ENCODE measurements around the gene TRUB2. TPM values are rescaled to one million over a fixed set of nuclear protein-coding genes. Genes with fewer than 3 reads are reported as not detected.

TRUB2 gene
- total and polyA plus RNA-seq, 2 of the 13 experiments (the other 11 are each of a cell fraction or from before 2014, with no cell fraction given) = 22.3 to 41.2 TPM

DNA sequence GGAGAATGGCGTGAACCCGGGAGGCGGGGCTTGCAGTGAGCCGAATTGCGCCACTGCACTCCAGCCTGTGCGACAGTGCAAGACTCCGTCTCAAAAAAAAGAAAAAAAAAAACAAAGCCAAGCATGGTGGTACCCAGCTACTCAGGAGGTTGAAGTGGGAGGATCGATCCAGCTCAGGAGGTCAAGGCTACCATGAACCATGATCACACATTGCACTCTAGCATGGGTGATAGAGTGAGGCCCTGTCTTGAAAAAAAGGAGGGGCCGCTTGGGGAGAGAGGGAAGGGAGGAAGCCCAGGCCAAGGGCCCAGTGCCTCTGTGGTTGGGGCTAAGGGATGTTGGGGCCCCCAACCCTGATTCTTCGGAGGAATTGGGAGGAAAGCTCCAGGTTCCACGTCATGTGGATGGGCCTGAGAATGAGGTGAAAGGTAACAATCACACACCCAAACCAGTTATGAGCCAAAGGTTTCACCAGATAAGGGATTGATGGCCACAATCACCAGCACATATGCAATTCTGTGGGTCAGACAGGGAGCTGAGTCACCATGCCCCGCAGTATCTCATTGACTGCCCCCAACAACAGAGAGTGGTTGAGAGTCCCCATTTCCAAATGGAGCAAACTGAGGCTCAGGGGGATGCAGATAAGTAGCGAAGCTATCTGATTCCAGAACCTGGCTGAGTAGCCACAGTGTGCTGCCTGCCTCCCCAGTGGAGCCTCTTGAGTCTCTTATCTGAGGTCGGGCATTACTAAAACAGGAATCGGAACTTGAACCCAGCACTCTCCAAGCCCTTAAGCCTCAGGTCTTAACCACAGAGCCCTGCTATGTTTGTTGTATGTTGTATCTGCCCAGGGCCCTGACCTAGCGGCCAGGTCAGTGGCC, 25.7 kb downstream of the TRUB2 start (continued):
- TF ChIP-seq, protein P1, sequence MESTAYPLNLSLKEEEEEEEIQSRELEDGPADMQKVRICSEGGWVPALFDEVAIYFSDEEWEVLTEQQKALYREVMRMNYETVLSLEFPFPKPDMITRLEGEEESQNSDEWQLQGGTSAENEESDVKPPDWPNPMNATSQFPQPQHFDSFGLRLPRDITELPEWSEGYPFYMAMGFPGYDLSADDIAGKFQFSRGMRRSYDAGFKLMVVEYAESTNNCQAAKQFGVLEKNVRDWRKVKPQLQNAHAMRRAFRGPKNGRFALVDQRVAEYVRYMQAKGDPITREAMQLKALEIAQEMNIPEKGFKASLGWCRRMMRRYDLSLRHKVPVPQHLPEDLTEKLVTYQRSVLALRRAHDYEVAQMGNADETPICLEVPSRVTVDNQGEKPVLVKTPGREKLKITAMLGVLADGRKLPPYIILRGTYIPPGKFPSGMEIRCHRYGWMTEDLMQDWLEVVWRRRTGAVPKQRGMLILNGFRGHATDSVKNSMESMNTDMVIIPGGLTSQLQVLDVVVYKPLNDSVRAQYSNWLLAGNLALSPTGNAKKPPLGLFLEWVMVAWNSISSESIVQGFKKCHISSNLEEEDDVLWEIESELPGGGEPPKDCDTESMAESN (CRISPR knock-in tag; conservative IDR thresholded peaks at IDR 0.05) = no peak
- peak; percentile 62; the same call in 1 of the 2 replicates for TF ChIP-seq THAP11 (CRISPR knock-in tag; IDR thresholded peaks at IDR 0.05)
- TF ChIP-seq ZNF136 (CRISPR knock-in tag; IDR thresholded peaks at IDR 0.05; ENCODE audit: low read depth) = 0 out of 2 replicates have a peak, but pooled peaks have one; percentile 16
- TF ChIP-seq NCOA5 (CRISPR knock-in tag; IDR thresholded peaks at IDR 0.05) = no peak
- TF ChIP-seq, protein P2, sequence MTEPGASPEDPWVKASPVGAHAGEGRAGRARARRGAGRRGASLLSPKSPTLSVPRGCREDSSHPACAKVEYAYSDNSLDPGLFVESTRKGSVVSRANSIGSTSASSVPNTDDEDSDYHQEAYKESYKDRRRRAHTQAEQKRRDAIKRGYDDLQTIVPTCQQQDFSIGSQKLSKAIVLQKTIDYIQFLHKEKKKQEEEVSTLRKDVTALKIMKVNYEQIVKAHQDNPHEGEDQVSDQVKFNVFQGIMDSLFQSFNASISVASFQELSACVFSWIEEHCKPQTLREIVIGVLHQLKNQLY (CRISPR knock-in tag; IDR thresholded peaks at IDR 0.05) = no peak
- TF ChIP-seq PHF20 (CRISPR knock-in tag; IDR thresholded peaks at IDR 0.05) = 0 out of 2 replicates have a peak, but pooled peaks have one; percentile 31
- TF ChIP-seq, protein P3, sequence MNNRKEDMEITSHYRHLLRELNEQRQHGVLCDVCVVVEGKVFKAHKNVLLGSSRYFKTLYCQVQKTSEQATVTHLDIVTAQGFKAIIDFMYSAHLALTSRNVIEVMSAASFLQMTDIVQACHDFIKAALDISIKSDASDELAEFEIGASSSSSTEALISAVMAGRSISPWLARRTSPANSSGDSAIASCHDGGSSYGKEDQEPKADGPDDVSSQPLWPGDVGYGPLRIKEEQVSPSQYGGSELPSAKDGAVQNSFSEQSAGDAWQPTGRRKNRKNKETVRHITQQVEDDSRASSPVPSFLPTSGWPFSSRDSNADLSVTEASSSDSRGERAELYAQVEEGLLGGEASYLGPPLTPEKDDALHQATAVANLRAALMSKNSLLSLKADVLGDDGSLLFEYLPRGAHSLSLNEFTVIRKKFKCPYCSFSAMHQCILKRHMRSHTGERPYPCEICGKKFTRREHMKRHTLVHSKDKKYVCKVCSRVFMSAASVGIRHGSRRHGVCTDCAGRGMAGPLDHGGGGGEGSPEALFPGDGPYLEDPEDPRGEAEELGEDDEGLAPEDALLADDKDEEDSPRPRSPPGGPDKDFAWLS (CRISPR knock-in tag; IDR thresholded peaks at IDR 0.05; ENCODE audit: borderline replicate concordance) = no peak
- TF ChIP-seq ZNF121 (CRISPR knock-in tag; IDR thresholded peaks at IDR 0.05) = 0 out of 2 replicates have a peak, but pooled peaks have one; percentile 17
- TF ChIP-seq TARDBP (CRISPR knock-in tag; IDR thresholded peaks at IDR 0.05) = 0 out of 2 replicates have a peak, but pooled peaks have one; percentile 44
- TF ChIP-seq ZNF333 (CRISPR knock-in tag; IDR thresholded peaks at IDR 0.05; ENCODE audit: borderline replicate concordance) = no peak
- no peak for TF ChIP-seq TCF7 (IDR thresholded peaks at IDR 0.05; ENCODE audit: low read depth)
- no peak for TF ChIP-seq RFX5 (IDR thresholded peaks at IDR 0.05; ENCODE audit: low read depth, low read length)
- TF ChIP-seq RXRB (CRISPR knock-in tag; IDR thresholded peaks at IDR 0.05; ENCODE audit: borderline replicate concordance) = peak; percentile 77
- TF ChIP-seq, protein P4, sequence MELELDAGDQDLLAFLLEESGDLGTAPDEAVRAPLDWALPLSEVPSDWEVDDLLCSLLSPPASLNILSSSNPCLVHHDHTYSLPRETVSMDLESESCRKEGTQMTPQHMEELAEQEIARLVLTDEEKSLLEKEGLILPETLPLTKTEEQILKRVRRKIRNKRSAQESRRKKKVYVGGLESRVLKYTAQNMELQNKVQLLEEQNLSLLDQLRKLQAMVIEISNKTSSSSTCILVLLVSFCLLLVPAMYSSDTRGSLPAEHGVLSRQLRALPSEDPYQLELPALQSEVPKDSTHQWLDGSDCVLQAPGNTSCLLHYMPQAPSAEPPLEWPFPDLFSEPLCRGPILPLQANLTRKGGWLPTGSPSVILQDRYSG (CRISPR knock-in tag; IDR thresholded peaks at IDR 0.05) = no peak
- TF ChIP-seq ZNF792 (CRISPR knock-in tag; IDR thresholded peaks at IDR 0.05) = no peak
- 0 out of 2 replicates have a peak, but pooled peaks have one; percentile 22 for TF ChIP-seq TGIF2 (CRISPR knock-in tag; IDR thresholded peaks at IDR 0.05)
- TF ChIP-seq, protein P5, sequence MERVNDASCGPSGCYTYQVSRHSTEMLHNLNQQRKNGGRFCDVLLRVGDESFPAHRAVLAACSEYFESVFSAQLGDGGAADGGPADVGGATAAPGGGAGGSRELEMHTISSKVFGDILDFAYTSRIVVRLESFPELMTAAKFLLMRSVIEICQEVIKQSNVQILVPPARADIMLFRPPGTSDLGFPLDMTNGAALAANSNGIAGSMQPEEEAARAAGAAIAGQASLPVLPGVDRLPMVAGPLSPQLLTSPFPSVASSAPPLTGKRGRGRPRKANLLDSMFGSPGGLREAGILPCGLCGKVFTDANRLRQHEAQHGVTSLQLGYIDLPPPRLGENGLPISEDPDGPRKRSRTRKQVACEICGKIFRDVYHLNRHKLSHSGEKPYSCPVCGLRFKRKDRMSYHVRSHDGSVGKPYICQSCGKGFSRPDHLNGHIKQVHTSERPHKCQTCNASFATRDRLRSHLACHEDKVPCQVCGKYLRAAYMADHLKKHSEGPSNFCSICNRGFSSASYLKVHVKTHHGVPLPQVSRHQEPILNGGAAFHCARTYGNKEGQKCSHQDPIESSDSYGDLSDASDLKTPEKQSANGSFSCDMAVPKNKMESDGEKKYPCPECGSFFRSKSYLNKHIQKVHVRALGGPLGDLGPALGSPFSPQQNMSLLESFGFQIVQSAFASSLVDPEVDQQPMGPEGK (CRISPR knock-in tag; IDR thresholded peaks at IDR 0.05) = no peak; the same call in 1 of the 2 replicates
- TF ChIP-seq ZNF468 (CRISPR knock-in tag; IDR thresholded peaks at IDR 0.05) = no peak
- TF ChIP-seq KLF6 (CRISPR knock-in tag; IDR thresholded peaks at IDR 0.05) = peak; percentile 27; the same call in 1 of the 2 replicates
- no peak for TF ChIP-seq FOXP1 (IDR thresholded peaks at IDR 0.05)
- TF ChIP-seq FOXP1 (CRISPR knock-in tag; IDR thresholded peaks at IDR 0.05) = no peak
- TF ChIP-seq, protein P6, sequence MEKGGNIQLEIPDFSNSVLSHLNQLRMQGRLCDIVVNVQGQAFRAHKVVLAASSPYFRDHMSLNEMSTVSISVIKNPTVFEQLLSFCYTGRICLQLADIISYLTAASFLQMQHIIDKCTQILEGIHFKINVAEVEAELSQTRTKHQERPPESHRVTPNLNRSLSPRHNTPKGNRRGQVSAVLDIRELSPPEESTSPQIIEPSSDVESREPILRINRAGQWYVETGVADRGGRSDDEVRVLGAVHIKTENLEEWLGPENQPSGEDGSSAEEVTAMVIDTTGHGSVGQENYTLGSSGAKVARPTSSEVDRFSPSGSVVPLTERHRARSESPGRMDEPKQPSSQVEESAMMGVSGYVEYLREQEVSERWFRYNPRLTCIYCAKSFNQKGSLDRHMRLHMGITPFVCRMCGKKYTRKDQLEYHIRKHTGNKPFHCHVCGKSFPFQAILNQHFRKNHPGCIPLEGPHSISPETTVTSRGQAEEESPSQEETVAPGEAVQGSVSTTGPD (CRISPR knock-in tag; IDR thresholded peaks at IDR 0.05) = no peak
